ENCODE results near the gene WDR64. TPM values are rescaled to one million over a fixed set of nuclear protein-coding genes. Genes with fewer than 3 reads are reported as not detected.
A peak's percentile ranks its signal among the peaks of the same experiment; 100 is the strongest.

WDR64 gene
- polyA plus RNA-seq, 1 donor (not counting 4 experiments of a cell fraction or from before 2014, with no cell fraction given), result not detected

DNA sequence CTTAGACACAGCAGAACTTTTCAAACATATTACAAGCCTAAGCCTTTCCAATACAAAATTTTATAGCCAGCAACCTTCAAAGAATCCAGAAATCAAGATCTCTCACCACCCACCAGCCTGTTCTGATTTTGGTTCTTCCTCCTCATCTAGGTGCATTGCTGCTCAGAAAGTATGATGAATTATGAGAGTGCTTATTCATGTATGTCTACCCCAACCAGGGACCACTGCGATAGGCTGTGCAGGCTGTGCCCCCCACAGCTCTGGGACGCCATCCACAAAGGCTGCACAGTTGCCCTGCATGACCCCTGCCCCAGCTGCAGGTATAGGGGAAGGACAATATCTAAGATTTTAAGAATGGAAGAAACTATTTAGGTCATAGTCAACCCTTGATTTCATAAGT lies 55.4 kb downstream of the WDR64 start:
- Histone ChIP-seq H3K79me2 (ENCODE audit: control insufficient read depth, insufficient read depth, low read length) (no peaks in the 10 kb centered on the region), H3K4me3 (ENCODE audit: control insufficient read depth in 2 of 3, extremely low read depth in 1 of 3, insufficient read depth in 2 of 3, low read depth in 1 of 3, low read length in 3 of 3) (no peak overlapping the region), H4K20me1 (ENCODE audit: control insufficient read depth, extremely low read depth, insufficient read depth, low read length) (no peaks in the 10 kb centered on the region), H3K9me1 (ENCODE audit: control insufficient read depth, extremely low read depth, insufficient read depth, low read length) (no peaks in the 10 kb centered on the region), H3K9me3 (ENCODE audit: control insufficient read depth, low read depth, low read length) (no peaks in the 10 kb centered on the region), H3K4me1 (ENCODE audit: control insufficient read depth, extremely low read depth, insufficient read depth, low read length) (peaks cover 42% of the 10 kb centered on the region), H3K27me3 (ENCODE audit: control insufficient read depth, extremely low read depth, insufficient read depth, low read length) (no peaks in the 10 kb centered on the region), H3K27ac (ENCODE audit: control insufficient read depth, insufficient read depth, low read length) (peak overlapping the region; percentile 16), H3K9ac (ENCODE audit: control insufficient read depth, extremely low read depth, insufficient read depth, low read length) (no peak overlapping the region), H2AFZ (ENCODE audit: control insufficient read depth, low read length) (no peak overlapping the region), H3K36me3 (ENCODE audit: control insufficient read depth in 2 of 2, extremely low read depth in 1 of 2, insufficient read depth in 2 of 2, low read length in 2 of 2) (no peaks in the 10 kb centered on the region), H3K4me2 (ENCODE audit: control insufficient read depth, extremely low read depth, insufficient read depth, low read depth, low read length) (peak overlapping the region; percentile 43)
- DNase-seq (ENCODE audit: low read depth, low spot score) (no peak), FAIRE-seq (peak; percentile 48)
- dilution Hi-C loops (cut with MboI; ENCODE audit: extremely low pct_ligation_motif_present, low sequenced_read_pairs), result no loop called here
- TF ChIP-seq, protein P1, sequence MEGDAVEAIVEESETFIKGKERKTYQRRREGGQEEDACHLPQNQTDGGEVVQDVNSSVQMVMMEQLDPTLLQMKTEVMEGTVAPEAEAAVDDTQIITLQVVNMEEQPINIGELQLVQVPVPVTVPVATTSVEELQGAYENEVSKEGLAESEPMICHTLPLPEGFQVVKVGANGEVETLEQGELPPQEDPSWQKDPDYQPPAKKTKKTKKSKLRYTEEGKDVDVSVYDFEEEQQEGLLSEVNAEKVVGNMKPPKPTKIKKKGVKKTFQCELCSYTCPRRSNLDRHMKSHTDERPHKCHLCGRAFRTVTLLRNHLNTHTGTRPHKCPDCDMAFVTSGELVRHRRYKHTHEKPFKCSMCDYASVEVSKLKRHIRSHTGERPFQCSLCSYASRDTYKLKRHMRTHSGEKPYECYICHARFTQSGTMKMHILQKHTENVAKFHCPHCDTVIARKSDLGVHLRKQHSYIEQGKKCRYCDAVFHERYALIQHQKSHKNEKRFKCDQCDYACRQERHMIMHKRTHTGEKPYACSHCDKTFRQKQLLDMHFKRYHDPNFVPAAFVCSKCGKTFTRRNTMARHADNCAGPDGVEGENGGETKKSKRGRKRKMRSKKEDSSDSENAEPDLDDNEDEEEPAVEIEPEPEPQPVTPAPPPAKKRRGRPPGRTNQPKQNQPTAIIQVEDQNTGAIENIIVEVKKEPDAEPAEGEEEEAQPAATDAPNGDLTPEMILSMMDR (optimal IDR thresholded peaks at IDR 0.05 in 1 of 3, IDR thresholded peaks at IDR 0.05 in 1 of 3, conservative IDR thresholded peaks at IDR 0.05 in 1 of 3; ENCODE audit: extremely low read depth in 1 of 3, insufficient read depth in 2 of 3, low read length in 3 of 3), result no peak
- TF ChIP-seq EZH2 (IDR thresholded peaks at IDR 0.05; ENCODE audit: low read length), result no peak

DNA sequence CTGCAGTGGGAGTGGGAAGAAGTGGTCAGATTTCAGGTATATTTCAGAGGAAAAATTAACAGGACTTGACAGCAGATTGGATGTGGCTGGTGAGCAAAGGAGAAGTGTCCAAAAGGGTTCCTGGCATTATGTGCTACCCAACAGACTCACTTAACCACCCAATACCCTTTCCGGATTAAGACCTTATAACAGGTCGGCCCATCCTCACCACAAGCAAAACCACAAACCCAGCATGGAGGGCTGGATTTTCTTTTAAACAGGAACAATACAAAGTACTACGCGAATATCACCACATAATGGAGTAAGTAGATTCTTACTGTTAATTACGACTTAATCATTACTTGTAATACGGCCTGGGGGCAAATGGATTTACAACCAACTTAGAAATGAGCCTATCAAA lies 59.2 kb downstream of the WDR64 start:
- TF ChIP-seq, protein P1 (optimal IDR thresholded peaks at IDR 0.05 in 1 of 3, IDR thresholded peaks at IDR 0.05 in 1 of 3, conservative IDR thresholded peaks at IDR 0.05 in 1 of 3; ENCODE audit: extremely low read depth in 1 of 3, insufficient read depth in 2 of 3, low read length in 3 of 3), result no peak
- no peak for TF ChIP-seq EZH2 (IDR thresholded peaks at IDR 0.05; ENCODE audit: low read length)
- Histone ChIP-seq H3K27ac (ENCODE audit: control insufficient read depth, insufficient read depth, low read length) (no peak overlapping the region), H4K20me1 (ENCODE audit: control insufficient read depth, extremely low read depth, insufficient read depth, low read length) (no peaks in the 10 kb centered on the region), H3K9ac (ENCODE audit: control insufficient read depth, extremely low read depth, insufficient read depth, low read length) (no peak overlapping the region), H3K9me1 (ENCODE audit: control insufficient read depth, extremely low read depth, insufficient read depth, low read length) (no peaks in the 10 kb centered on the region), H3K4me1 (ENCODE audit: control insufficient read depth, extremely low read depth, insufficient read depth, low read length) (peaks cover 18% of the 10 kb centered on the region), H3K4me3 (ENCODE audit: control insufficient read depth in 2 of 3, extremely low read depth in 1 of 3, insufficient read depth in 2 of 3, low read depth in 1 of 3, low read length in 3 of 3) (no peak overlapping the region), H3K9me3 (ENCODE audit: control insufficient read depth, low read depth, low read length) (no peaks in the 10 kb centered on the region), H2AFZ (ENCODE audit: control insufficient read depth, low read length) (no peak overlapping the region), H3K79me2 (ENCODE audit: control insufficient read depth, insufficient read depth, low read length) (no peaks in the 10 kb centered on the region), H3K27me3 (ENCODE audit: control insufficient read depth, extremely low read depth, insufficient read depth, low read length) (no peaks in the 10 kb centered on the region), H3K36me3 (ENCODE audit: control insufficient read depth in 2 of 2, extremely low read depth in 1 of 2, insufficient read depth in 2 of 2, low read length in 2 of 2) (no peaks in the 10 kb centered on the region), H3K4me2 (ENCODE audit: control insufficient read depth, extremely low read depth, insufficient read depth, low read depth, low read length) (no peak overlapping the region)
- DNase-seq (ENCODE audit: low read depth, low spot score), result no peak
- FAIRE-seq, result no peak
- dilution Hi-C loops (cut with MboI; ENCODE audit: extremely low pct_ligation_motif_present, low sequenced_read_pairs), result no loop called here
